ENCODE measurements around the gene SPATA45.
A peak's percentile ranks its signal among the peaks of the same experiment; 100 is the strongest.
"Not testable (repeated sequence)": the region's sequence is repeated elsewhere in the genome, so short reads cannot be mapped to it uniquely, and the experiment has no call there.

SPATA45 gene

DNA sequence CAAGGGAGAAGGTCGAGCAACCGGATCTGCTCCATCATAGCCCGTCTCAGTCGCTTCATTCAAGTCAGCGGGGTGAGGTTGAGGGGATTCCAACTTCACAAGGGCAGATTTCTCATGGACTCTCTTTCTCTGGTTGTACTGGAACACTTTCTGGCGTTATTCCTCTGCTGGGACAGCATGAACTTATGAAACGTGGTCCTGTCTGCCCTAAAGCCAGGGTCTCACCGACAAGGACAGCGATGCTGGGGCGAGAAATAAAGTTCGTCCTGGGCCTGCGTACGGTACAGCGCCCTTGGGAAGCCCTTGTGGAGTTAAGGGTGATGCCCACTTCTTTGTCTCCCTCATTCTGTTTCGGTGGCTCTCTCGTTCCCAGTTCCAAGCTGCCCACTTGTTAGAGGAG is 9.3 kb upstream of the SPATA45 start:
- no peak for DNase-seq (ENCODE audit: low read depth)
- H3K4me3 ChIP-seq (ENCODE audit: low read depth, low read length), result peak overlapping the region; percentile 83
- TF ChIP-seq, protein P1, sequence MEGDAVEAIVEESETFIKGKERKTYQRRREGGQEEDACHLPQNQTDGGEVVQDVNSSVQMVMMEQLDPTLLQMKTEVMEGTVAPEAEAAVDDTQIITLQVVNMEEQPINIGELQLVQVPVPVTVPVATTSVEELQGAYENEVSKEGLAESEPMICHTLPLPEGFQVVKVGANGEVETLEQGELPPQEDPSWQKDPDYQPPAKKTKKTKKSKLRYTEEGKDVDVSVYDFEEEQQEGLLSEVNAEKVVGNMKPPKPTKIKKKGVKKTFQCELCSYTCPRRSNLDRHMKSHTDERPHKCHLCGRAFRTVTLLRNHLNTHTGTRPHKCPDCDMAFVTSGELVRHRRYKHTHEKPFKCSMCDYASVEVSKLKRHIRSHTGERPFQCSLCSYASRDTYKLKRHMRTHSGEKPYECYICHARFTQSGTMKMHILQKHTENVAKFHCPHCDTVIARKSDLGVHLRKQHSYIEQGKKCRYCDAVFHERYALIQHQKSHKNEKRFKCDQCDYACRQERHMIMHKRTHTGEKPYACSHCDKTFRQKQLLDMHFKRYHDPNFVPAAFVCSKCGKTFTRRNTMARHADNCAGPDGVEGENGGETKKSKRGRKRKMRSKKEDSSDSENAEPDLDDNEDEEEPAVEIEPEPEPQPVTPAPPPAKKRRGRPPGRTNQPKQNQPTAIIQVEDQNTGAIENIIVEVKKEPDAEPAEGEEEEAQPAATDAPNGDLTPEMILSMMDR (IDR thresholded peaks at IDR 0.05; ENCODE audit: control insufficient read depth, extremely low read depth, insufficient read depth), result no peak

DNA sequence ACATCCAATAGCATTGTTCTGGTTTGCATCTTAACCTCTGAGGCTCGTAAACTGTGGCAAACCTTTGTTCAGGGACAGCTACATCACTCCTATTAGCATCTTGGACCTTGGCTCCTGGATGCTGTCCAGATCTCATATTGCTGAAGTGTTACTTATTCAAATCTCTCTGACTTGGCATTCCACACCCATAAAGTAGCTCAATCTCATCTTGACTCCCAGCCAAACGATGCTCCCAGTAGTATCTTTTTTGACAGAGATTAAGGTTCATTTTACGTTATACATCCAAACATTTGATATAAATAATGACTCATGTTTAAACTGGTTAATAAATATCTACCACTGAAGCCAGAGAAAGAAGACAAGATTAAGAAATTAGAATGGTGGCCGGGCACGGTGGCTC is 6.2 kb upstream of the SPATA45 start:
- no peak for DNase-seq (ENCODE audit: low read depth)
- TF ChIP-seq, protein P1 (IDR thresholded peaks at IDR 0.05; ENCODE audit: control insufficient read depth, extremely low read depth, insufficient read depth), result no peak
- no peak overlapping the region for H3K4me3 ChIP-seq (ENCODE audit: low read depth, low read length)

DNA sequence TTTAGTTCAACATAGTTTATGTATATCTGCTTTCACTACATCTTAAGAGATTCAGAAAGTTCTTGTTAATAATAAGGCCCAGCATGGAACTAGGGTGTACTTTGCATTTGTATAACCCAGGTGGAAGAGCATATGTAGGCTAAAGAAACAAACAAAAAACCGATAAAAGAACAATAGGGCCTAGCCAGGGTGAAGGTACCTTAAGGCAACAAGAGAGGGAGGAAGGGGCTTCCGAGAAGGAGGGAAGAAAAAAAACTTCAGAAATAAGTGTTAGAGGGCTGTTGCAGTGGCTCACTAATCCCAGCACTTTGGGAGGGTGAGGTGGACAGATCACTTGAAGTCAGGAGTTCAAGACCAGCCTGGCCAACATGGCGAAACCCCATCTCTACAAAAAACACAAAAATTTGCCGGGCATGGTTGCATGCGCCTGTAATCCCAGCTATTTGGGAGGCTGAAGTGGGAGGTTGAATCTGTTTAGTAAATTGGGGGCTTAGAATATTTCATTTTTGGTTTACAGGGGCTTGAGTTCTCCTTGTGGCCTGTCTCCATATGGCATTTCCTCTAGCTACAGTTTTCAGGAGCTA is 4.7 kb upstream of the SPATA45 start:
- TF ChIP-seq, protein P1 (IDR thresholded peaks at IDR 0.05; ENCODE audit: control insufficient read depth, extremely low read depth, insufficient read depth), result no peak
- no peak overlapping the region for H3K4me3 ChIP-seq (ENCODE audit: low read depth, low read length)
- DNase-seq (ENCODE audit: low read depth), result no peak

DNA sequence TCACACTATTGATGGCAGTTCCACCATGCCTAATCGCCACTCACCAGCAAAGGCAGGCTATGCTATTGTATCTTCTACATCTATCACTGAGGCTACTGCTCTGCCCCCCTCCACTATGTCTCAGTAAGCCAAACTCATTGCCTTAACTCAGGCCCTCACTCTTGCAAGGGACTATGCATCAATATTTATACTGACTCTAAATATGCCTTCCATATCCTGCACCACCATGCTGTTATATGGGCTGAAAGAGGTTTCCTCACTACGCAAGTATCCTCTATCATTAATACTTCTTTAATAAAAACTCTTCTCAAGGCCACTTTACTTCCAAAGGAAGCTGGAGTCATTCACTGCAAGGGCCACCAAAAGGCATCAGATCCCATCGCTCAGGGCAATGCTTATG is 2.9 kb downstream of the SPATA45 start:
- H3K4me3 ChIP-seq (ENCODE audit: low read depth, low read length); DNase-seq (ENCODE audit: low read depth): not testable (repeated sequence)

DNA sequence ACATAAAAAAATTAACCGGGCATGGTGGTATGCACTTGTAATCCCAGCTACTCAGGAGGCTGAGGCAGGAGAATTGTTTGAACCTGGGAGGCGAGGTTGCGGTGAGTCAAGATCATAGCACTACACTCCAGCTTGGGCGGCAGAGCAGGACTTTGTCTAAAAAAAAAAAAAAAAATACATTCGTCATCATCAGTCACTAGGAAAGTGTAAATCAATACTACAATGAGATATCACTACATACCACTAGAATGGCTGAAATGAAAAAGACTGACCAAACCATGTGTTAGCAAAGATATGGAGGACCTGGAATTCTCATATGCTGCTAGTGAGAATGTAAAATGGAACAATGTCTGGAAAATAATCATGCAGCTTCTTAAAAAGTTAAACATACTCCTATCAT is 9.3 kb downstream of the SPATA45 start:
- TF ChIP-seq, protein P1 (IDR thresholded peaks at IDR 0.05; ENCODE audit: control insufficient read depth, extremely low read depth, insufficient read depth), result no peak
- H3K4me3 ChIP-seq (ENCODE audit: low read depth, low read length), result no peak overlapping the region
- DNase-seq (ENCODE audit: low read depth), result no peak

DNA sequence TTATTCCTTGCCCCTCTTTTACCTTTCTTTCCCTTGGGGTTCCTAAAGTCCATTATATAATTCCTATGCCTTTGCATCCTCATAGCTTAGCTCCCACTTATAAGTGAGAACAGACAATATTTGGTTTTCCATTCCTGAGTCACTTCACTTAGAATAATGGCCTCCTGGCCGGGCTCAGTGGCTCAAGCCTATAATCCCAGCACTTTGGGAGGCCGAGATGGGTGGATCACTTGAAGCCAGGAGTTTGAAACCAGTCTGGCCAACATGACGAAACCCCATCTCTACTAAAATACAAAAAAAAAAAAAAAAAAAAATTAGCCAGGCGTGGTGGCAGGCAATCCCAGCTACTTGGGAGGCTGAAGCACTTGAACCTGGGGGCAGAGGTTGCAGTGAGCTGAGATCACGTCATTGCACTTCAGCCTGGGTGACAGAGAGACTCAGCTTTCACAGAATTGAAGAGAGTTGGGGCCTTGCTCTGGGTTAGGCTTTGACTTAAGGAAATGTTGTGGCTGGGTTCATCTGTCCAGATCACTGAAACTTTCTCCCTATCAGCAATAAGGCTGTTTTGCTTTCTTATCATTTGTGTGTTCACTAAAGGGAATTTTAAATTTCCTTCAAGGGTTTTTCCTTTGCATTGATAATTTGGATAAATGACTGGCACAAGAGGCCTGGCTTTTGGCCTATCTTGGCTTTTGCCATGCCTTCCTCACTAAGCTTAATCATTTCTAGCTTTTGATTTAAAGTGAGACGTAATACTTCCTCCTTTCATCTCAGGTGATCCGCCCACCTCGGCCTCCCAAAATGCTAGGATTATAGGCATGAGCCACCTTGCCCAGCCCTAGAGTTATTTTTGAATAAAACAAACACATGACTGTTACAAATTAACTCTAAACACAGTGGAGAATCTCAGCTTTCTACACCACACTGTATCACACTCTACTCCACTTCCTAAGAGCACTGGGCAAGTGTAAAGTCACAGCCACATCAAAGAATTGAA is 13.9 kb downstream of the SPATA45 start:
- not testable (repeated sequence) for H3K4me3 ChIP-seq (ENCODE audit: low read depth, low read length); DNase-seq (ENCODE audit: low read depth)

DNA sequence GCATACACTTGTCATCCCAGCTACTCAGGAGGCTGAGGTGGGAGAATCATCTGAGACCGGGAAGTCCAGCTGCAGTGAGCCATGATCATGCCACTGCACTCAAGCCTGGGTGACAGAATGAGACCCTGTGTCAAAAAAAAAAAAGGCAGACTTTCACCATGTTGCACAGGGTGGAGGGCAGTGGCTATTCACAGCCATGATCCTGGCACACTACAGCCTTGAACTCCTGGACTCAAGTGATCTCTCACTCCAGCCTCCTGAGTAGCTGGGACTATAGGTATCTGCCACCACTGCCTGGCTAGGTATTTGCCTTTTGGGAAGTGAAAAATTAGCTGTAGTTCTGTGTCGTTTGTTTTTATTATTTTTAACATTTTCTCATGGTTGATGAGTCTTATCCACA is 19.1 kb downstream of the SPATA45 start:
- DNase-seq (ENCODE audit: low read depth), result no peak
- H3K4me3 ChIP-seq (ENCODE audit: low read depth, low read length), result no peak overlapping the region
- TF ChIP-seq, protein P1 (IDR thresholded peaks at IDR 0.05; ENCODE audit: control insufficient read depth, extremely low read depth, insufficient read depth), result no peak
